Right lobe of liver (tissue), 4 donors: ENCODE results near the gene SPON1.

Experiments
- CTCF ChIP-seq, 4 donors: fragments of 200-600 bp in 3 of 4; fragments of 450-650 bp in 1 of 4; IDR thresholded peaks; one replicate each; pipeline versions ENCODE4 v1.5.1 to v1.8.0; 2016 to 2022; ENCODE audit warnings: antibody characterized with exemption in 4 of 4, mild to moderate bottlenecking in 2 of 4
- POLR2A ChIP-seq: fragments of 450-650 bp; IDR thresholded peaks from one replicate; pipeline ENCODE4 v1.6.1; 2017; ENCODE audit warnings: antibody characterized with exemption, mild to moderate bottlenecking
- donor health status: DM: no; HTN: no; CAD: no.
- donor health status: DM: no; HTN: no; CAD: no.
- donor health status: DM: no; HTN: yes; CAD: no.

DNA sequence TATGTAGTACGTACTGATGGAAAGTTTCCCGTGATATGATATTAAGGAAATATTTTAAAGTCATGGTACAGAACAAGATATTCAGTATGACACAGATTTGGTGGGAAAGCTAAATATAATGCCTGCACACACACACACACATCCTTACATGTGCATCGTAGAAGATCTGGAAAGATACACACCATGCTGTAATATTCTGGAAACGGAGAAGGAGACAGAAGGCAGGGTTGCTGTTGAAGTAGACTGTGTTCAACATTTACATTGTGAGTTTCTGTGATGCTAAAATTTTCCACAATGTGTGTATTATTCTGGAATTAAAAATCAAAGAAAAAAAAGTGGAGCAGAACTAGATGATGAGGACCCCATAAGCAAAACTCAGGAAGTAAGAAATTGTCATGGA lies 278.4 kb downstream of the SPON1 start:
- no peak for TF ChIP-seq POLR2A
- TF ChIP-seq CTCF (IDR thresholded peaks at IDR 0.05), result no peak
